Measurements from ENCODE around the gene ELAVL1. TPM values are rescaled to one million over a fixed set of nuclear protein-coding genes. Genes with fewer than 3 reads are reported as not detected.

ELAVL1 gene
- total and polyA plus RNA-seq, 4 donors, result 15.0 to 72.8 (median 47.0) TPM

DNA sequence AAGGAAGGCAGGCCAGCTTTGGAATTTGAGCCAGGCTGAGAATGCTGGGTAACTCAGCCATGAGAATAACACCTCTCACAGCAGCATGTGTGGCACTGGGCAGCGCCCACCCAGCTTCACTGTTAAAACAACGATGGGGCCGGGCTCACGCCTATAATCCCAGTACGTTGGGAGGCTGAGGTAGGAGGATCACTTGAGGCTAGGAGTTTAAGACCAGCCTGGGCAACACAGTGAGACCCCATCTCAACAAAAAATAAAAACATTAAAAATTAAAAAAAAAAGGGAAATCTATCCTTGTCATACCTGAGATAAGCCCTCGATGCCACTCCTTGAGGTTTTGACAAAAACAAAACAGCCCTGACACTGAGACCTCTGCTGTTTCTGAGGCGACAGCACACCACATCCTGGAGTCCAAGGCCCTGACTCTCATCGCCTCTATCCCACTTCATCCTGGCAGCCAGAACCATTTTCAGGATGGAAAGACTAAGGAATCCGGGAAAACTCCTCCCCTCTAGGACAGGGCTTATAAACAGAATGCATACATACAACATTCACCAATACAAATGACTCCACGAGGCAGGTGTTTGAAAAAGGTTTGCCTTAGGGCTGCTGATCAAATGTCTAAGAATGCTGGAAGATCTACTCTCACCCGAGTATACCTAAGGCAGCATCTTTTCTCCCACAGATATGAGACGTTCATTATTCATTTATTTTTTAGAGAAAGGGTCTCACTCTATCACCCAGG is 39.3 kb downstream of the ELAVL1 start:
- H3K9ac ChIP-seq (ENCODE audit: insufficient read depth in 1 of 2, low read length in 2 of 2), result no peak overlapping the region
- no peak overlapping the region for H3K27ac ChIP-seq (ENCODE audit: low read depth in 1 of 2, low read length in 1 of 2)
- H3K36me3 ChIP-seq (ENCODE audit: control insufficient read depth in 4 of 4, insufficient read depth in 4 of 4, low read length in 4 of 4), result peaks cover 18 to 57% (median 25%) of the 10 kb centered on the region in 4 donors
- no peaks in the 10 kb centered on the region for H3K27me3 ChIP-seq (ENCODE audit: control insufficient read depth in 3 of 3, insufficient read depth in 3 of 3, low read length in 2 of 3)
- 92 to 94% methylated on average over 12 of the region's 12 CpGs for WGBS, 2 donors
- TF ChIP-seq, protein P1, sequence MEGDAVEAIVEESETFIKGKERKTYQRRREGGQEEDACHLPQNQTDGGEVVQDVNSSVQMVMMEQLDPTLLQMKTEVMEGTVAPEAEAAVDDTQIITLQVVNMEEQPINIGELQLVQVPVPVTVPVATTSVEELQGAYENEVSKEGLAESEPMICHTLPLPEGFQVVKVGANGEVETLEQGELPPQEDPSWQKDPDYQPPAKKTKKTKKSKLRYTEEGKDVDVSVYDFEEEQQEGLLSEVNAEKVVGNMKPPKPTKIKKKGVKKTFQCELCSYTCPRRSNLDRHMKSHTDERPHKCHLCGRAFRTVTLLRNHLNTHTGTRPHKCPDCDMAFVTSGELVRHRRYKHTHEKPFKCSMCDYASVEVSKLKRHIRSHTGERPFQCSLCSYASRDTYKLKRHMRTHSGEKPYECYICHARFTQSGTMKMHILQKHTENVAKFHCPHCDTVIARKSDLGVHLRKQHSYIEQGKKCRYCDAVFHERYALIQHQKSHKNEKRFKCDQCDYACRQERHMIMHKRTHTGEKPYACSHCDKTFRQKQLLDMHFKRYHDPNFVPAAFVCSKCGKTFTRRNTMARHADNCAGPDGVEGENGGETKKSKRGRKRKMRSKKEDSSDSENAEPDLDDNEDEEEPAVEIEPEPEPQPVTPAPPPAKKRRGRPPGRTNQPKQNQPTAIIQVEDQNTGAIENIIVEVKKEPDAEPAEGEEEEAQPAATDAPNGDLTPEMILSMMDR (IDR thresholded peaks at IDR 0.05; ENCODE audit: control extremely low read depth, extremely low read depth), result no peak
- ATAC-seq (ENCODE audit: insufficient read depth, low FRiP score) (no peak), DNase-seq (no peak)
- no peaks in the 10 kb centered on the region for H3K9me3 ChIP-seq (ENCODE audit: control insufficient read depth in 4 of 4, insufficient read depth in 3 of 4, low read length in 3 of 4)
- H3K4me1 ChIP-seq (ENCODE audit: control insufficient read depth in 5 of 5, insufficient read depth in 5 of 5, low read length in 5 of 5), result no peaks in the 10 kb centered on the region
- no peak overlapping the region for H3K4me3 ChIP-seq

DNA sequence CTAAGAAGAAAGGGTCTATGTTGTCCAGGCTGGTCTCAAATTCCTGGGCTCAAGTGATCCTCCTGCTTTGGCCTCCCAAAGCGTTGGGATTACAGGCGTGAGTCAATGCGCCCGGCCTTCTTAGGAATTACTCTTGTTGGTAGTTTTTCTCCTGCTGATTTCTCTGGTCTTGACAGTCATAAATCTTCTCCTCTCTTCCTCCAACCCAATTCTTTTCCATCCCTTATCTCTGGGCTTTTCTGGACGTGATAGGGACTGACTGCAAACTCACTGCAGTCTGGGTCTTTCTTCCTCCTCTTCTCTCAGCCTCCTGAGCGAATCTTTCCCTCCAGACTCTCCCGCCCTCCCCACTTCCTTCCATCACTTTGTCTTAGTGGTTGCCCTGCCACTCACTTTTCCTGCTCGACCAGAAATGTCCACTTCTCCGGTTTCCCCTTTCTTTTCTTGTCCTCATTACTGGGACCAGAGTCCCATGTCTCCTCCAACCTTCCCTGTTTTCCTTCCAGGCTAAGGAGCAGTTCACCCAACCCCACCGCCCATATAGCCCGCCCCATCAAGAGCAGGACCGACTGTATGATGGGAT is 40.1 kb downstream of the ELAVL1 start:
- no peaks in the 10 kb centered on the region for H3K27me3 ChIP-seq (ENCODE audit: control insufficient read depth in 3 of 3, insufficient read depth in 3 of 3, low read length in 2 of 3)
- TF ChIP-seq, protein P1 (IDR thresholded peaks at IDR 0.05; ENCODE audit: control extremely low read depth, extremely low read depth), result no peak
- H3K4me1 ChIP-seq (ENCODE audit: control insufficient read depth in 5 of 5, insufficient read depth in 5 of 5, low read length in 5 of 5), result no peaks in the 10 kb centered on the region
- 84 to 93% methylated on average over 12 of the region's 12 CpGs for WGBS, 2 donors
- peaks cover 23 to 55% (median 25%) of the 10 kb centered on the region in 4 donors for H3K36me3 ChIP-seq (ENCODE audit: control insufficient read depth in 4 of 4, insufficient read depth in 4 of 4, low read length in 4 of 4)
- no peak overlapping the region for H3K27ac ChIP-seq (ENCODE audit: low read depth in 1 of 2, low read length in 1 of 2)
- no peaks in the 10 kb centered on the region for H3K9me3 ChIP-seq (ENCODE audit: control insufficient read depth in 4 of 4, insufficient read depth in 3 of 4, low read length in 3 of 4)
- ATAC-seq (ENCODE audit: insufficient read depth, low FRiP score) (no peak), DNase-seq (peak in 2 of 3 donors; percentile 23 to 34)
- H3K4me3 ChIP-seq, result no peak overlapping the region
- no peak overlapping the region for H3K9ac ChIP-seq (ENCODE audit: insufficient read depth in 1 of 2, low read length in 2 of 2)

DNA sequence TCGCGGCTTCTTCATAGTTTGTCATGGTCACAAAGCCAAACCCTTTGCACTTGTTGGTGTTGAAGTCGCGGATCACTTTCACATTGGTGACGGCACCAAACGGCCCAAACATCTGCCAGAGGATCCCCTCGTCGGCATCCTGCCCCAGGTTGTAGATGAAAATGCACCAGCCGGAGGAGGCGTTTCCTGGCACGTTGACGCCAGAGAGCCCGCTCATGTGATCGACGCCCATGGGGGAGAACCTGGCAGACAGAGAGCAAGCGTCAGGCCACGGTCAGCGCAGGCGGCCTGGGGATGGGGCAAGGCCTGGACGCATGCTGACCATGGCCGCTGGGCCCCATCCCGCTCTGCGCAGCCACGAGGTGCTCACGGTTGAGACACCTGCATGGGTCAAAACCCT is 41.9 kb downstream of the ELAVL1 start:
- DNase-seq (no peak), ATAC-seq (ENCODE audit: insufficient read depth, low FRiP score) (no peak)
- H3K9ac ChIP-seq (ENCODE audit: insufficient read depth in 1 of 2, low read length in 2 of 2), result no peak overlapping the region
- H3K4me1 ChIP-seq (ENCODE audit: control insufficient read depth in 5 of 5, insufficient read depth in 5 of 5, low read length in 5 of 5), result no peaks in the 10 kb centered on the region
- no peaks in the 10 kb centered on the region for H3K27me3 ChIP-seq (ENCODE audit: control insufficient read depth in 3 of 3, insufficient read depth in 3 of 3, low read length in 2 of 3)
- no peak overlapping the region for H3K4me3 ChIP-seq
- WGBS, 2 donors, result 94 to 95% methylated on average over 25 of the region's 25 CpGs
- TF ChIP-seq, protein P1 (IDR thresholded peaks at IDR 0.05; ENCODE audit: control extremely low read depth, extremely low read depth), result no peak
- no peak overlapping the region for H3K27ac ChIP-seq (ENCODE audit: low read depth in 1 of 2, low read length in 1 of 2)
- H3K9me3 ChIP-seq (ENCODE audit: control insufficient read depth in 4 of 4, insufficient read depth in 3 of 4, low read length in 3 of 4), result no peaks in the 10 kb centered on the region
- peaks cover 19 to 53% (median 24%) of the 10 kb centered on the region in 4 donors for H3K36me3 ChIP-seq (ENCODE audit: control insufficient read depth in 4 of 4, insufficient read depth in 4 of 4, low read length in 4 of 4)

All from lung (tissue), 12 donors.